Dedifferentiated amniotic fluid mesenchymal stem cell (primary cell): ENCODE measurements around the gene JCHAIN.
"Not testable (repeated sequence)": the region's sequence is repeated elsewhere in the genome, so short reads cannot be mapped to it uniquely, and the experiment has no call there.

Experiments used
- DNase-seq: peaks from one replicate; pipeline ENCODE4 v3.0.0-alpha.2; 2016; ENCODE audit errors: extremely low spot score

The JCHAIN gene

GRCh38 chr4:70666369-70666768 is at the start of gene JCHAIN:
Gene JCHAIN, minus strand, starts transcription at chr4:70666508. Its CDS starts 18 bp downstream, at chr4:70666490.
- DNase-seq: peak; percentile 37

DNA sequence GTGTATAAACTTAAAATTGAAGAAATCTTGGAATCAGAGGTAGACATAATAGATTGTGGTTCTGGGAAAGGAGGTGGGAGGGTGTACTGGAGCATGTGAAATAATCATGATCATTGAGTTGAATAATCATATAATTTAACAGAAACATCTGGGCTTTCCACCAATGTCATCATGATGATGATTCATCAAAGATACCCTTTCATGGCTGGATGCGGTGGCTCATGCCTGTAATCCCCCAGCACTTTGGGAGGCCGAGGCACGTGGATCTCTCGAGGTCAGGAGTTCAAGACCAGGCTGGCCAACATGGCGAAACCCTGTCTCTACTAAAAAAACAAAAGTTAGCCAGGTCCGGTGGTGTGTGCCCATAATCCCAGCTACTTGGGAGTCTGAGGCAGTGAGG is 48.8 kb upstream of the JCHAIN start:
- no peak for DNase-seq

DNA sequence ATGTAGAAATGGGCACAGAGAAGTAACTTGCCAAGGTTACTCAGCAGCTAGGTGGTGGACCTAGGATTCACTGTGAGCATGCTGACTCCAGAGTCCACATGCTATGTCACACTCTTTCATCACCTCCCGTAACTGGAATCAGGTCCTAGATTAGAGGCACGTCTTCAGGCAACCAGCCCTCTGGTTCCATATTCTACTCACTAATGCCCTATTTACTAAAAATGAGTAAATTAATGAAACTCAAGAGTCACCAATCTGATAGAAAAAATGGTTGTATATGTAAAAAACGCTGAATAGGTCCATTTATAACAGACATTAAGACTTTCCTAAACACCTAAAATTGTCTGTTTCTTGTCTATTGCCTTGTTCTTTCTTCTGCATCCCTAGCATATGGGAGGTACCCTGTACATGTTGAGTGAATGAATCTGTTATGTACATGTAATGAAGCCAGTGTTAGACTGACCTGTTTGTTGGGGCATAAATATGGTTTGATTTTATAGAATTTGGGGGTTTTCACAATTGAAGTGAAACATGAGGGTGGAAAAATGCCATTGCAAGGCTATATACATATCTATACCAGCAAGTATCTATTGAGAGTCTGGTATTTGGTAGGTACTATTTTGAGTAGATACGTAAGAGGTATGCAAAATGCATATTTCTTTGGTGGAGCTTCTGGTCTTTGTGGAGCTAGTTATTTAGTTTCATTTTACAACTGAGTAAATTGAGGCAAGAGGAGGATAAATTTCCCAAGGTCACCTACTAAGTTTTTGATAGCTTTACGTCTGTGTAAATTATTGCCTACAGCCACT is 48.0 kb upstream of the JCHAIN start:
- DNase-seq: no peak

DNA sequence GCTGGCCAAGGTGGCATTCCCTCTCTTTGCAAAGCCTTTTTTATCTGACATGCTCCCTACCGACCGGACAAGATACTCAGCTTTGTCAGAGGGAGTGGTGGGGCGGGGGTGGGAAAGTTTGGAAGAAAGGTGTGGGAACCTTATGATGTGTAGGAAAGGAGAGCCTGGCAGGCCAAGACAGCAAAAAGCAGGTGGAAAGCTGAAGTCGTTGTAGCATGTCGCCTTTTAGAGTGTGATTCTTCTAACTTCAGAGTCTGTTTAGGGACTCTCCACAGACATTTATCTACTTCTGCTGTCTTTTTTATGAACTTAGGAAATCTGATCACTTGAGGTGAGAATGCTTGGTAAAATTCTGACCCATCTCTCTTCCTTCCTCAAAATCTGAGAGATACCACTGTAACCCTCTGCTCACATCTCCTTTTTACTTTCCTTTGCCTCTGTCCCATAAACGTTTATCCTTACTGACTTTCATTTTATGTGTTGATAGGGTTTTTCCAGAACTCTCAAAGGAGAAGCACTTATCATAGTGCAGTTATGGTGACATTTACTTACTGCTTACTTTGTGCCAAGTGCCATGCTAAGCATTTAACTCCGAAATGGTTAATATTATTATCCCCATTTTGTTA is 47.3 kb upstream of the JCHAIN start:
- no peak for DNase-seq

- DNase-seq: no peak
Observed at GRCh38 chr4:70712604-70713452, 46.5 kb upstream of the JCHAIN start.

- DNase-seq: no peak
Observed at GRCh38 chr4:70712150-70712549, 45.8 kb upstream of the JCHAIN start.

- no peak for DNase-seq
Observed at GRCh38 chr4:70711599-70711998, 45.3 kb upstream of the JCHAIN start.

- no peak for DNase-seq
Observed at GRCh38 chr4:70709611-70710205, 43.4 kb upstream of the JCHAIN start.

DNA sequence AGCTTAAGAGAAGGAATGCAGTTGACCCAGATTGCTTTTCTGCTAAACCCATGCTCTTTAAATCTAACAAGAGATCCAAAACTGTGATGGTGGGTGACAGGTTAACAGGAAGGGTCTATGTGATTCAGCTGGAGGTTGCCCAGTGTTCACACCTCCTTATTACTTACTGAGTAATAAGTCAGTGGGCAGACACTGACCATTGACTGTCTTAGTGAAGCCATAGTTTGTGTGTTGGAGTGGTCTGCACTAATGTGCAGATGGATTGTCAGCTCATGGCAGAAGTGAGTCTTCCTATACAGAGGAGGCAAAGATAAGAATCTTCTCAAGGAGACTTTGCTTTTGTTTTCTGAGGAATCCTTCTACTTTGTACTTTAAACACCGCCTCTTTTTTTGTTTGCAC is 40.2 kb upstream of the JCHAIN start:
- no peak for DNase-seq

- no peak for DNase-seq
Observed at GRCh38 chr4:70706044-70706461, 39.7 kb upstream of the JCHAIN start.

DNA sequence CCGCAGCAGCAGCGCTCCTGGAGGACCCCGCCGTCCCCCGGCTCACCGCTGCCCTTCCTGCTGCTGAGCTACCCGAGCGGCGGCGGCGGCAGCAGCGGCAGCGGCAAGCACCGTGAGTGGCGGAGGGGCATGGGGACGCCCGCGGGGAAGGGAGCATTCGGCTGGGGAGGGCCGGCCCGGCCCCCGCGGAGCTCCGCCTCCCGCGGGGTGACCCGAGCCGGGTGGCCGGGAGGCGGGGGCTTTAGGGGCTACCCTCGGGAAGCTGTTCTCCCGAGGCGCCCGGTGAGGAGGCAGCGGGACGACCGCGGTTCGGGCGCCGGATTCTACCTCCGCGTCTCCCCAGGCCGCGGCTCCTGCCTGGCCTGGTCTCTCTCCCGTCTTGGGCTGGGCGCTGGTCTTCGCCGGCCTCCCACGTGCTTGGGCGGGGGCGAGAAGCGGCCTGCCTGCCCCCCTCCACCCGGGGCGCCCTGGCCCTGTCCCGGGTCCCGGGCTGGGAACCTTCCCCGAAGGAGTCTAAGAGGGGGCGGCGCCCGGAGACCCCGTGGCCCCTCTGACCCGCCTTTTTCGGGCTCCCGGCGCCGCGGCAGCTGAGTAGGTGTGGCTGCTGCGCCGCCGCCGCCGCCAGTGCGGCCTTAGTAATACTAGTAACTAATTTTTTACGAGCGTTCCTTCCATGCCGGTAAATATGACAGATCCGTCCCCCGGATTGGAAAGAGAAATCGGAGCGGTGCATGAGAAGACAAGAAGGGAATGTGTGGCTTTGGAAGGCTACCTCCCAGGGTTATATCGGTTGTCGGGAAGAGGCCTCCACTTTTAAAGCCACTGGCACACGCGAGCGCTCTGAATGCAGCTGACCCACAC is 39.1 kb upstream of the JCHAIN start:
- DNase-seq: peak; percentile 45

DNA sequence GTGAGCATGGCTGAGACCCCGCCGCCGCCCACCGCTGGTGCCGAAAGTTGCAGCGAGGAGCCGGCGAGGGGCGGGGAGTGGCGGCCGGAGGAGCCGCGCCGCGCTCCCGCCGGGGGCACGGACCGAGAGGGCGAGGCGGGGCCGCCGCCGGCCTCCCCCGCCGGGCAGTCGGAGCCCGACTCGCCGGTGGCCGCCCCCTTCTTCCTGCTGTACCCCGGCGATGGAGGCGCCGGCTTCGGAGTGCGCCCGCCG is 38.5 kb upstream of the JCHAIN start:
- DNase-seq: no peak

- DNase-seq: peak; percentile 48
Observed at GRCh38 chr4:70704215-70704930, 38.1 kb upstream of the JCHAIN start.

GRCh38 chr4:70703619-70704214 is 37.4 kb upstream of the JCHAIN start:
- no peak for DNase-seq

DNA sequence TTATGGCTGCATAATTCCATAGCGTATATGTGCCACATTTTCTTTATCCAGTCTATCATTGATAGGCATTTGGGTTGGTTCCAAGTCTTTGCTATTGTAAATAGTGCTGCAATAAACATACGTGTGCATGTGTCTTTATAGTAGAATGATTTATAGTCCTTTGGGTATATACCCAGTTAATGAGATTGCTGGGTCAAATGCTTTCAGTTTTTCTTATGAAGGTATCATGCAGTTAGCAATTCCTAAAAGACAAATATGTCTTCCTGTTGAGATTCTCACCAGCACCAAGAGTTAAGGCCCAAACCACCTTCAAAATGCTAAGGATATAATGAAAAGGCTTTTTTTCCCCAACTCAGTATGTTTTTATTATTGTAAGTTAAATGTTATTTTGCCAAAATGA is 36.3 kb upstream of the JCHAIN start:
- not testable (repeated sequence) for DNase-seq

GRCh38 chr4:70701271-70701670 is 35.0 kb upstream of the JCHAIN start:
- no peak for DNase-seq

GRCh38 chr4:70700712-70701111 is 34.4 kb upstream of the JCHAIN start:
- DNase-seq: no peak

- DNase-seq: not testable (repeated sequence)
Observed at GRCh38 chr4:70698435-70698834, 32.1 kb upstream of the JCHAIN start.

- DNase-seq: not testable (repeated sequence)
Observed at GRCh38 chr4:70694633-70695032, 28.3 kb upstream of the JCHAIN start.

- DNase-seq: no peak
Observed at GRCh38 chr4:70691661-70692060, 25.4 kb upstream of the JCHAIN start.
